IPS-NIHi11 (cell line): ENCODE results near the gene APLF.
A peak's percentile ranks its signal among the peaks of the same experiment; 100 is the strongest.

ENCODE experiments used
- DNase-seq: peaks from one replicate; pipeline ENCODE4 v3.0.0; 2012; ENCODE audit warnings: mixed read lengths, low spot score

APLF gene, protein sequence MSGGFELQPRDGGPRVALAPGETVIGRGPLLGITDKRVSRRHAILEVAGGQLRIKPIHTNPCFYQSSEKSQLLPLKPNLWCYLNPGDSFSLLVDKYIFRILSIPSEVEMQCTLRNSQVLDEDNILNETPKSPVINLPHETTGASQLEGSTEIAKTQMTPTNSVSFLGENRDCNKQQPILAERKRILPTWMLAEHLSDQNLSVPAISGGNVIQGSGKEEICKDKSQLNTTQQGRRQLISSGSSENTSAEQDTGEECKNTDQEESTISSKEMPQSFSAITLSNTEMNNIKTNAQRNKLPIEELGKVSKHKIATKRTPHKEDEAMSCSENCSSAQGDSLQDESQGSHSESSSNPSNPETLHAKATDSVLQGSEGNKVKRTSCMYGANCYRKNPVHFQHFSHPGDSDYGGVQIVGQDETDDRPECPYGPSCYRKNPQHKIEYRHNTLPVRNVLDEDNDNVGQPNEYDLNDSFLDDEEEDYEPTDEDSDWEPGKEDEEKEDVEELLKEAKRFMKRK

DNA sequence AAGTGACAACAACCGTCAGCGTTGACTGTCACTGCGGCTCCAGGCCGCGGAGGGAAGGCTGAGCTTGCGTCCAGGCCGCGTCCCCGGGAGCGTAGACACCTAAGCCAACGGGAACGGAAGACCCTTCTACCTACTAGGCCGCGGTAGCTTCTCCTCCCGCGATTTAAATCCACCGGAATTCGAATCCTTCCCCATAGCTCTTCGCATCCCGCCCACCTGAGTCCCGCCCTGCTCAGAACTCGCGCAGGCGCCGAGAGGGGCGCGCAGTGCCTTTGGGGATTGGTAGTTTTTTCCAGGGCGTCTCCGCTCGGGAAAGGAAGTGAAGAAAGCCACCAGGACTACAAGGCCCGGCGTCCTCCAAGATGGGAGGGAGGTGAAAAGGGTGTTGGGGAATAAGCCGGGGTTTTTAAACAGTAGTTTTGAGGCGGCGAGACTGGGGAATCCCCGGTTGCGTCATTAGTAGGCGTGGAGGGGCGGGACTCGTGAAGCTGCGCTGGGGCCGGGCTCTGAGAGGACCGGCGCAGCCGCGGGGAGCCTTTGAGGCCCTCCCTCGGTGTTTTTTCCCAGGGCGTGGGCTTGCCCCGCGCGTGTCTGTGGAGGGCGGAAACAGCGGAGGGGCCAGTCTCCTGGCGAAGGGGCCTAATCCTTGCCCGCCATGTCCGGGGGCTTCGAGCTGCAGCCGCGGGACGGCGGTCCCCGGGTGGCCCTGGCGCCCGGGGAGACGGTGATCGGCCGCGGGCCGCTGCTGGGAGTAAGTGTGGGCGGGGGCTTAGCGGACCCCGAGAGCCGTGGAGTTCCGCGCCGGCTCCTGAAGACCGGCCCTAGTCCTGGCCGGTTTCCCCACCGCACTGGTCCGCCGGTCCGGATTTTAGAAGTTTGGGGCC lies at the start of gene APLF, which contains the start of gene FBXO48:
Gene APLF (plus strand): TSS at position 509 of the 884 bp plus-strand sequence. CDS start 147 bp downstream, at position 656.
Gene FBXO48 (minus strand): TSS at position 218 of the 884 bp plus-strand sequence. CDS start 2,149 bp downstream, outside the sequence.
- DNase-seq = peak; percentile 92

DNA sequence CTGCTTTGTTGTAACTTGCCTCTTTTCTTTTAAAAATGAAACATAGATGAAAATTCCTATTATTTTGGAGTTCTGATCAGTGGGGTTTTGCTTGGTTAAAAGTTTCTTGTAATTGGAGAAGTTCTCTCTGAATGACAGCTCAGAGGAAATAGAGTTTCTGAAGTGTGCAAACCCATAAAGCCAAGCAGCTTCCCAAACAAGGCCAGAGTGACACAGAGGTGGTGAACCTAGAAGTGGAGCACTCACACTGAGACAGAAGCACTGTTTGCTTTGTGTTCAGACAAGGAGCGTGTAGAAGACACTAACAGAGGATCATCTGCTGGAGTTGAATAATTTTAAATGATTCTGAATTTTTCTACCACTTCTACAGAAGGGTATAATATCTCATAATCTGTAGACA lies 49.5 kb upstream of the APLF start:
- DNase-seq = no peak

DNA sequence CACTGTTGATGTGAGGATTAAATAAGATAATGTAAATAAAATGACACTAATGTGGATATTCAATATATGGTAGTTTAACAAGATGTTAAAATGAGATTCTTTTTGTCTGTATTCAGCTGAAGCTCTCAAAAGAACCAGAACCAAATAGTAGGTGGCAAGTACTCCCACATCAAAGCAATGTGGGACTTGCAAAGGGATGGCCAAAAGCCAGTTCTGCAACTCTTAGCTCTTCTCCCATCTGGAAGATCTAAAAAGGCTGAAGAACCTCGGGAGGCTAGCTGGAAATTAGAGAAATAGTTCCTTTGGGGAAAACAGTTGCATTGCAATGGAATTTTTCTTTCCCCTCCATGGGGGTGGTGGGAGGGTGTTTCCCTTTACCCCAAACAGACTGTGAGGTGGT lies 49.0 kb upstream of the APLF start:
- no peak for DNase-seq

DNA sequence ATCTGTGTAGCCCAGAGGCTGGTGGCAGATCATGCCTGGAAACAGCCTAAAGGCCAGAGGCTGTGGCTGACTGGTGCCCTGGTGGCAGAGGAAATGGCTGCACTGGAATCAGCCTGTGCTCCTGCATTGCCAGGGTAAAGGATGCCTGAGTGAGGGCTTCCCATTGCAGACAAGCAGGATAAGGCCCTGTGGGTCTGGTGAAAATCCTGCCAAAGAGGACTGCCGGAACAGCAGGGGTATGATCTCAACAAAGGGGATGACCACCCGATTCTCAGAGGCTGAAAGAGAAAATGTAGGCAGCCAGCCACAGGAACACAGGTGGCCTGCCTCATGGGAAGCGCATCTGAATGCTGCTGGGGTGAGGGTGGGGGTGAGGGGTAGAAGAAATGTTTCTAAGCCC lies 48.5 kb upstream of the APLF start:
- peak; percentile 23 for DNase-seq

DNA sequence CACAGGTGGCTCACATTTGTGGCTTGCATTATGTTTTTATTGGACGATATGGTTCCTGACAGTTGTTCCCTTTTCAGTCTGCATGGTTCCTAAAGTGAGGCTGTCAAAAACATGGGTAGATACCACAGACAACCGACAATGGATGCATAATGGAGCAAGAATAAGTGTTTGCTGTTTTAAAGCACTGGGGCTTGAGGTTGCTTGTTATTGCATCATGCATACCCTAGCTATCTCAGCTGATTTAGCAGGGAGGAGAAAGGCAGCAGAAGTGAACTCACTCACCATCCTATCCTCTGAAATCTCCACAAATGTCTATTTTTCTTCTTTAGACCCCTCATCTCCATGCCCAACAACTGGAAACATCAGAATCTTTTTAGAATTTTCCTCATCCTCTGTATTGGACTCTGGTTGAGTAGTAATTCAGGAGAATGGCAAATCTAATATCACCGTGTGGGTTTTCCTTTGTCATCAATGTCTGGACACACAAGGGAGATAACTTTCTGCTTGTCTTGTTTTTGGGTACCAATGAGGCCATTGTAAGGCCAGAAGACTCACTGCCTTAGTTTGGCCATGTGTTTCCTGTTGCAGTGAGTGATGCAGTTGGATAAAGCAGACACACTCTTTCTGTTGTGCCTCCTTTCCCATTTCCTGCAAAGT lies 47.0 kb upstream of the APLF start:
- no peak for DNase-seq

DNA sequence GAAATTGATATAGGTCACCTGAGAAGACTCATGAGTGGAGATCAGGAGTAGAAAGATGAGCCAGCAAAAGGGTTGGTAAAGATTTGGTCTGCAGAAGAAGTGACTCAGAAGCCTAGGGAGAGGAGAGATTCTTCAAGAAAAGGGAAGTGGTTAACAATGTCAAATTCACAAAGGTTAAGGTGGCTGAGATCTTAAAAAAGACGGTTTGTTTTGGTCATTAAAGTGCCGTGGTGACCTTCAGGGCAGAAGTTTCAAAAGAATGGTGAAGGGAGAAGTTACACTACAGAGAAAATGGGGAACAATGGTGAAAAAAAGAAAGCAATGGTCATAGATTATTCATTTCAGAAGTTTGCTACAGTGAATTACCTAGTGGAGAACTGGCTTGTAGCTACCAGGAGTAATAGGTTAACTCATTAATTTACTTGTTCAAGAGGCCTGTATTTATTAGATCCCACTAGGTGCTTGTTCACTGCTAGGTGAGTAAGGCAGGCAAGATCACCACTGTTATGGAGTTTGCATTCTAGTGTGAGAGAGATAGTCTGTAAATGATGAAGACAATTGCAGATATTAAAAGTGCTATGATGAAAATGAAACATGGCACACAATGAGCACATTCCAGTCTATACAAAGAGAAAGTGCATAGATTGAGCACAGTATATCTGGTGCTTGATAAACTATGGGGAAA lies 43.3 kb upstream of the APLF start:
- no peak for DNase-seq

DNA sequence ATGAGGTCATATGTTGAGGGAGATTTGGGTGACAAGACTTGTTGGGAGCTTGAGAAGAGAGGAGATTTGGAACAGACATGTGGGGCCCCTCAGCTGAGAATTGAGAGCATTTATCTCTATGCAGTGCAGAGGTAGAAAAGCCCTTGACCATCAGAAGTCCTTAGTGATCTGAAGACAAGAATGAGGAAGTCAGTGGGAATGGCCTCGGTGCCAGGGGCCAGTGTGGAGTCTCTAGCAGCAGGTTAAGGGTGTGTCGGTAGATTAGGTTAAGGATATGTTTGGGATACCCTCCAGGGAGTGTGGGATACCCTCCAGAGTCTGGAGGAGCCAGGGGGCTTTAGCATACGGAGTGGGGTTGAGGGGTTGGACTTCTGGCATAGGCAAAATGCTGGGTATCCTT lies 41.9 kb upstream of the APLF start:
- DNase-seq = no peak

DNA sequence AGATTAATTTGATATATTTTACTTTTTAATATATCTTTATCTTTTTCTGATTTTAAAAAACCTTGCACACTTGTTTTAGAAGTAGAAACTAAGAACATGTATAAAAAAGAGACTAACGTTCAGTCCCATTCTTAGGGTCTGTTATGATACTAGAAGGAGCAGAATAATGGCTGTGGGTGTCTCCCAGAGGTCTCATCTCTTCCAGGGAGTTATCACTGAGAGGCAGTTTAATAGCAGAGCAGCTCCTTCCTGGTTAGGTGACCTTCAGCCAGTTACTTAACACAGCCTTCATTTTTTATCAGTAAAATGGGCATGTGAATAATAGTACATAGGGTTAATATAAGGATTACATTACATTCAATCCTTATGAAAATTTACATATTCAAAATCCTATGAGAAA lies 40.9 kb upstream of the APLF start:
- DNase-seq = no peak

DNA sequence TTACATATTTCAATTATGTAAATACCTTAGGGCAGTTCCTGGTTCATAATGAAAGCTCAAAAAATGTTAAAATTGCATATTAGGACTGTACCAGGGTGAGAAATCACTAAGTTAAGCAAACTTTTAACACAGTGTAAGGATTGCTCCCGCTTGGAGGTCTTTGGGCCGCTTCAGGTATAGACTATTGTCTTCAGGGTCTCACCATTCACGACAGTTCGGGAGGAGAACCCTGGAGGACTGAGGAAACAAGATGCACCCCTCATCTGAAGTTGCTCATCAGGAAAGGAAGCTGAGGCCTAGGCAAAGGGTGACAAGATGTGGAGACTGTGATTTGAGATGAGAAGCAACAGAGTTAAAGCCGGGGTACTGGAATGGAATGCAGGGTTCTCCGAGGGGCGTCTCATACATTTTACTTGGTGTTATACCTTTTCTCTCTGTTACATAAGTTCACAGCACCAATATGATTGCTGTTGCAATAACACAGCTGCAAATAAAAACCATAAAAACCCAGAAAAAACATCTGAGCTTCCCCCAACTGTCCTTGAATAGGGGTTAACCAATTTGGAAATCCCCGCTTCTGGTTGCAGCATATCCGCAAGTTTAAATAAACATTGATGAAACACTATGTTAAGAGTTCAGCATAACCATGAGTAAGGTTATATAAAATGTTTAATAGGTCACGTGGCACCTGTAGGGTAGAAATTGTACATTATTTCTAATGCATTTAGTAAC lies 40.4 kb upstream of the APLF start:
- no peak for DNase-seq

DNA sequence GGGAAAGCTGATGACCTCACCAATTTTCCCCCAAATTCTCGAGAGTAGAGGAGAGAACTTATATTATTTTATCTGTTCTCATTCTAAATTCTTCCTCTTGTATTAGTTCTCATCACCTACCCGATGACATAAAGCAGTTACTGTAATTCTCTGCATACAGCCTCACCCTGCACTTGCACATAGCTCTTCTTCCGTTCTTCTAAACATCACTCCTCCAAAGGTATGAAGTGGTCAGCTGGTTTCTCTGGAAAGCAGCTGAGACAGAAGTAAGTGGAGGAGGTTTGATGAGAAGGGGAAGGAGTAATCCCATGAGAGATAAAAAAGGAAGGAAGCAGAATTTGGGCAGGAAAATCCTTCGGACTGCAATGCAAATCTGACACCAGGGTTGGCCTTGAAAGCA lies 39.3 kb upstream of the APLF start:
- no peak for DNase-seq

DNA sequence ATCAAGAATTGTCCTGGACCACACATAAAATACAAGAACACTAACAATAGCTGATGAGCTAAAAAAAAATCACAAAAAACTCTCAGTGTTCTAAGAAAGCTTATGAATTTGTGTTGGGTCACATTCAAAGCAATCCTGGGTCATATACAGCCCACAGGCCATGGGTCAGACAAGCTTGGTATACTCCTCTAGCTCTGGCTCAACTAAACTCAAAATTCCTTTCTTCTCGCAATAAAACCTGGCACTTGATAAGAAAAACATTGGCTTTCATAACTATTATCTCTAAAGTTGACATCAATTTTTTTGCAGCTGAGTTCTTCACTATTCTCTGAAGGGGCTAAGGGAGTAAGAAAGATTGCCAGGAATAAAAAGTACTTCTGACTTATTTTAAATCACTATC lies 38.6 kb upstream of the APLF start:
- DNase-seq = no peak

DNA sequence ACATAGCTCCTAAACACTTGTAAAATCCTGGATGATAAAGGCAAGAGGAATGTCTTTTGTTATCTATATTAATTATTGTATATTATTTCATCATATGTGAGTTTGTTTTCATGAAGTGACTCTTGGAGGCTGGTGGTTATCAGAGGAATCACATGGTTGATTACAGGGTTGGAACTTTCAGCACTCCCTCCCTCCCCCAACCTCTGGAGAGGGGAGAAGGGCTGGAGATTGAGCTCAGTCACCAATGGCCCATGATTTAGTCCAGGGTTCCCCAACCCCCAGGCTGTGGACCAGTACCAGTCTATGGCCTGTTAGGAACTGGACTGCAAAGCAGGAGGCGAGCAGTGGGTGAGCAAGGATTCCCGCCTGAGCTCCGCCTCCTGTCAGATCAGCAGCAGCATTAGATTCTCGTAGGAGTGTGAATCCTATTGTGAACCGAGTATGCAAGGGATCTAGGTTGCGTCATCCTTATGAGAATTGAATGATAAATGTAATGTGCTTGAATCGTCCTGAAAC lies 38.0 kb upstream of the APLF start:
- no peak for DNase-seq

DNA sequence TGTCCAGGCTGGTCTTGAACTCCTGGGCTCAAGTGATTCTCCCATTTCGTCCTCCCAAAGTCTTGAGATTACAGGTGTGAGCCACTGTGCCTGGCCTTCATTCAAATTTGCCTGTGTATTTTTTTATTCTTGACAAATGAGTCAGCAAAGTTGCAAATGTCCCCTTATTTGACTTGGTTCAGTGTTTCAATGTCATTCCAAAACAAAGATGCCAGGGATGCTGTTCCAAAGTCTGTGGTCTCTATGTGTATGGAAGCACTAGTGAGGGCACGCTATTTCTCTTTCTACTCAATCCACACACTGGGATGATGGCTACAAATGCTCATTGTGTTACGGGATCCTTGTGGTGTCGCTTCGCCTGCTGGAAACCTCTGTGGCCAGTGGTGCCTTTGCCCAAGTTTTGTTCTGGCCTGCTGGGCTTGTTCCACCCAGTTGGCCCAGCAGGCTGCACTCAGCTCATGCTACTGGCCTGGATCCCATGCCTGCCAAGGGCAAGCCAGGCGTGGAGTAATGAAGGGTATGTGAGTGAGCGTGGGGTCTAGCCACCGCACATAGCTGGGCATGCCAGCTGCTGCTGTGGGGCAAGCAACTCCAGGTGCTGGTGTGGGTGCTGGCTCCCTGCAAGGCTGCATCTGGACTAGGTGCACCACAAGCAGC lies 35.9 kb upstream of the APLF start:
- no peak for DNase-seq

DNA sequence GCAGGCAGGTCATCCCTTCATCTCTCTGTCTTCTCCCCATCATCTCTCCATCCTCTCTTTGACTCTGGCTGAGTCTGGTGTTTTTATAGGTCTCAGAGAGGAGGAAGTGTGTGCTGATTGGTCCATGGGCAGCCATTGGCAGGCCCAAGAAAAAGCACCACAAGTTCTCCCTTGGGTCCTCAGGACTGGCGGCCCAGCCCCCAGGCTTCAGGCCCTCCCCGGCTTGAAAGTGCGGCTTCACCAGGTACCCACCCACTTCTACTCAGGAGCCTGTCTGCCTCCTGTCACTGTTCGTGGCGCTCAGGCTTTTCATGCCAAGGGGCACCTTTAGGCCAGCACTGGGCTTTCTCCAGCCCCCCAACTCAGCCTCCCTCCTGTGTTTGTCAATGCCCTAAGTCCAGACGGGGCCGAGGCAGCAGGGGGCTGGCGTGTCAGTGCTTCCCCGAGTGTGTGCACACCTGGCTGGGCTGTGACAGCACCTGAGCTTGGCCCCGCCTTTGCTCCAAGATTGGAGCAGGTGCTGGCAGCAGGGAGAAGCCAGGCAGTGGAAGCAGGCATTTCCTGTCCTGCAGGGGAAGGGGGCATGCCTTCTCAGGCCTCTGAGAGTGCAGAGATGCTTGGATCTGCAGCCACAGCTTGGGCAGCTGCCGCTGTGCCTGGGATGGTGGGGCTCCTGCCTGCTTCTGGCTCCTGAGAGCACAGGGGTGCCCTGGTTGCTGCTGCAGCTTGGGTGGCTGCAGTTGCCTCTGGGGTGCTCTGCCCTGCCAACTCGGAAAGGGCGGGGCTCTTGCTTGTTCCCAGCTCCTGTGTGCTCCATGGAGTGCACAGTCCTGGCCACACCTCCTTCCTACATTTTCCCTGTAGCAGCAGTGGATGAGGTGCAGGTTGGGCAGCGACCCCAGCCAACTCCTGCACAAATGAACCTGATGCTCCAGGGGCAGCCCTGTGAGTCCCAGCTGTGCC lies 34.4 kb upstream of the APLF start:
- DNase-seq = no peak

DNA sequence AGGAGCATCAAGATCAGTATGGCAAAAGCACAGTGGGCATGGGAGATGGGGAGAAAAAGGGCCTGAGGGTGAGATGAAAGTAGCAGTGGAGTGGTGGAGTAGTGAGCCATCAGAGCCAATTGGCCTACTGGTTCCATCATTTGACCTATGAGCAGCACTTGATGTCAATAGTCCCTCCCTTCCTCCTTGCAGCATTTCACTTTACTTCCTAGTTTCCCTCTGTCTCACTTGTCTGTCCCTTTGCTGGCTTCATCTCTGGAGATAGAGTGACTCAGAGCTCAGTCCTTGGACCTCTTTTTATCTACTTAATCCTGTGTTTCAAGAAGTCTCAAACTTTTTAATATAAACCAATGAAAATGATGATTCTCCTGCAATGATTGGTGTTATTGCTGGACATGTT lies 32.4 kb upstream of the APLF start:
- DNase-seq = no peak

DNA sequence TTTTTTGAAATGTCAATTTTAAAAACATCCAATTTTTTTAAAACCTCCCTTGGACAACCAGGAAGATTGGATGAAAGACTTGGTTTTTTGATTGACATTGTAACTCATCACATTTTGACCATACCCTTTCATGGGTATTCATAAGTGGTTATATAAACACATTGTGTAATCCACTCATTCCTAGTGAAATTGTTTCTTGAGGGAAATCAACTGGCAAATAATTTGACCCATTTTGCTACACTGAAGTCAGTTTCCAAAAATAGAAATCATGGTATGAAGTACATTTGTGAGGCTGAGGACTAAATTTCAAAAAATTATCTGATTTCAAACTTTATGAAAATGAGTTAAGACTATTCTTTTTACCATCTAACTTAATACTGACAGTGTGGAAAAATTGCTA lies 31.8 kb upstream of the APLF start:
- no peak for DNase-seq

DNA sequence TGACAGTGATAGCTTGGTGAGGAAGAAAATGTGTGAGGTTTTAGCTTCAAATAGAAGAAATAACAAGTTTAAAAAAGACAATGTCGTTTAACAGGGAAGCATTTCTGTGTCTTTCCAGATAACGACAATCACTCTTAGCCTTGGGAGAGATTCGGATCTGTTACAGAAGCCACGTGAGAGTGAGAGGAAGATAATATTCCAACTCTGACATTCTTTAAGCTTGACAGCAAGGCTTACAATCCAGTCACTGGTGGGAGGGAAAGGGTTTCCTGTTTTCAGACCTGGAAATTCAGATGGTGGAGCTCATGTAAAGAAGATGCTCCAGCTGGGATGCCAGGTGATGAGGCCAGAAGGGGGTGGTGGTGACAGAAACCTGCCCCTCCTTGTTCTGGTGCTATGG lies 31.1 kb upstream of the APLF start:
- DNase-seq = no peak

DNA sequence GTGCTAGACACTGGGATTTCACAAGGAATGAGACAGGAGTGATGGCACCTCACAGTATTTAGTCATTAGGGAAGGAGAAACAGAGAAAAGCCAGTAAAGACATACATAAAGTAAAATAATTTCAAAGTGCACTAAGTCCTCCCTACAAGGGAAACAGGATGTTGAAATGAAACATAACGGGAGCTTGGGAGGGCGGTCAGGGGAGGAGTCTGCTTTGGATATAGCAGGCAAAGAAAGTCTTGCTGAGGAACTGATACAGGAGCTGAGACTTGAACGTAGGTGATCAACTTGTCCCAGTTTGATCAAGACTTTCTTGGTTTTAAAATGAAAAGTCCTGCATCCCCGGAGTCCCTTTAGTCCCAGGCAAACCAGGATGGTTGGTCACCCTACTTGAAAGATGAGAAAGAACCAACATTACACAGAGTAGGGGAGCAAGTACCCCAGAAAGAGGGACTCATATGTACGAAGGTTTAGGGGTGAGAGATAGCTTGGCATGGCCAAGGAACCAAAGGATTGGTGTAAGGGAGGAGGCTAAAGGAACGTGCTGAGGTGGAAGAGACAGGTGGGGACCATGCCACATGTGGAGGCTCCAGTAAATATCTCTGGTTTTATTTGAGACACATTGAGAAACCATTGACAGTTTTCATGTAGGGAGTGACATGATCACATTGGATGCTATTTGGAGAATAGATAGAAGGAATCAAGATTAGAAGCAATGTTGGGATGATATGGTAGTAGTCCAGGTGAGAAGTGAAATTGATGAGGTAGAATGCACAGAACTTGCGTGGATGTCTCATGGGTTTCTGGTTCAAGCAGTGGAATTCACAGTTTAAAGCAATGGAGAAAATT lies 28.7 kb upstream of the APLF start:
- DNase-seq = no peak
